DMS79 treated with DMSO at 0.1 percent for 48 hours (cell line): ENCODE data around the gene DYNC2H1.
A peak's percentile ranks its signal among the peaks of the same experiment; 100 is the strongest.

Experiments
- DNase-seq: peaks from one replicate; lab custom pipeline; 2025; lab: John Stamatoyannopoulos, UW

Gene DYNC2H1

GRCh38 chr11:103108933-103109817 lies at the start of gene DYNC2H1:
DYNC2H1 (plus strand) TSS chr11:103109426; CDS start chr11:103109575, 149 bp downstream.
- peak; percentile 85 for DNase-seq

- DNase-seq: no peak
These were observed 47.6 kb upstream of the DYNC2H1 start for GRCh38 chr11:103061656-103062055.

- no peak for DNase-seq
These were observed 42.1 kb upstream of the DYNC2H1 start for GRCh38 chr11:103067118-103067517.

GRCh38 chr11:103069367-103069766 lies 39.9 kb upstream of the DYNC2H1 start:
- no peak for DNase-seq

GRCh38 chr11:103070142-103070541 lies 39.1 kb upstream of the DYNC2H1 start:
- no peak for DNase-seq

GRCh38 chr11:103071008-103071407 lies 38.2 kb upstream of the DYNC2H1 start:
- no peak for DNase-seq

GRCh38 chr11:103076361-103076760 lies 32.9 kb upstream of the DYNC2H1 start:
- DNase-seq: no peak

- DNase-seq: no peak
These were observed 31.7 kb upstream of the DYNC2H1 start for GRCh38 chr11:103077554-103077953.

- DNase-seq: no peak
These were observed 30.5 kb upstream of the DYNC2H1 start for GRCh38 chr11:103078710-103079109.

GRCh38 chr11:103079833-103080232 lies 29.4 kb upstream of the DYNC2H1 start:
- DNase-seq: no peak

GRCh38 chr11:103085758-103086365 lies 23.4 kb upstream of the DYNC2H1 start:
- no peak for DNase-seq

GRCh38 chr11:103086461-103086860 lies 22.8 kb upstream of the DYNC2H1 start:
- DNase-seq: no peak

- peak; percentile 68 for DNase-seq
These were observed 18.0 kb upstream of the DYNC2H1 start for GRCh38 chr11:103091064-103091800.

- DNase-seq: peak; percentile 85
These were observed 17.3 kb upstream of the DYNC2H1 start, which contains the start of gene DCUN1D5 for GRCh38 chr11:103091801-103092524. DCUN1D5 (minus strand) TSS chr11:103092160; CDS start chr11:103091872, 288 bp downstream.

- no peak for DNase-seq
These were observed 11.9 kb upstream of the DYNC2H1 start for GRCh38 chr11:103097279-103097678.

GRCh38 chr11:103109818-103110388 lies 677 bp downstream of the DYNC2H1 start:
- no peak for DNase-seq

- no peak for DNase-seq
These were observed 1.2 kb downstream of the DYNC2H1 start for GRCh38 chr11:103110391-103110790.

- DNase-seq: no peak
These were observed 2.2 kb downstream of the DYNC2H1 start for GRCh38 chr11:103111400-103111799.

- DNase-seq: no peak
These were observed 3.1 kb downstream of the DYNC2H1 start for GRCh38 chr11:103112364-103112763.

GRCh38 chr11:103114836-103115235 lies 5.6 kb downstream of the DYNC2H1 start:
- DNase-seq: no peak

- no peak for DNase-seq
These were observed 16.2 kb downstream of the DYNC2H1 start for GRCh38 chr11:103125462-103125861.
